Stimulated activated naive CD8-positive, alpha-beta T cell treated with anti-CD3 and anti-CD28 coated beads, Interleukin-15, Interleukin-2, amounts not matched to agents 100 U/mL and 50 U/mL, for 24 hours (primary cell): Measurements from ENCODE around the gene IL10RA.
"Not testable (repeated sequence)": the region's sequence is repeated elsewhere in the genome, so short reads cannot be mapped to it uniquely, and the experiment has no call there.

ENCODE experiments used
- ATAC-seq: fragments of 150-1000 bp; cut with Tn5 transposase; one replicate; pipeline ENCODE4 v1.10.0; 2021
- DNase-seq: peaks from one replicate; pipeline ENCODE4 v3.0.0; 2021

IL10RA gene

GRCh38 chr11:117985953-117986887, at the start of gene IL10RA:
IL10RA (plus strand) TSS chr11:117986394; CDS start chr11:117986468, 74 bp downstream.
- ATAC-seq (peak; percentile 85), DNase-seq (peak; percentile 90)

- ATAC-seq (no peak), DNase-seq (no peak)
These were observed 49.2 kb upstream of the IL10RA start for GRCh38 chr11:117936973-117937372.

- DNase-seq (no peak), ATAC-seq (no peak)
These were observed 45.5 kb upstream of the IL10RA start for GRCh38 chr11:117940736-117941135.

GRCh38 chr11:117941163-117941707, 45.0 kb upstream of the IL10RA start:
- ATAC-seq, result no peak

GRCh38 chr11:117941976-117942654, 44.1 kb upstream of the IL10RA start:
- ATAC-seq (no peak), DNase-seq (no peak)

More at GRCh38 chr11:117941163-117941707, 45.0 kb upstream of the IL10RA start:
- DNase-seq, result no peak

- DNase-seq (peak; percentile 26), ATAC-seq (no peak)
These were observed 41.6 kb upstream of the IL10RA start for GRCh38 chr11:117944554-117944953.

- ATAC-seq, result peak; percentile 10
These were observed 41.0 kb upstream of the IL10RA start for GRCh38 chr11:117945047-117945810.

GRCh38 chr11:117946156-117946841, 39.9 kb upstream of the IL10RA start:
- no peak for ATAC-seq

More at GRCh38 chr11:117945047-117945810, 41.0 kb upstream of the IL10RA start:
- no peak for DNase-seq

GRCh38 chr11:117946842-117947526, 39.2 kb upstream of the IL10RA start:
- DNase-seq, result peak; percentile 92
- peak; percentile 48 for ATAC-seq

More at GRCh38 chr11:117946156-117946841, 39.9 kb upstream of the IL10RA start:
- DNase-seq, result no peak

- DNase-seq, ATAC-seq: not testable (repeated sequence)
These were observed 38.4 kb upstream of the IL10RA start for GRCh38 chr11:117947751-117948150.

GRCh38 chr11:117948466-117948865, 37.7 kb upstream of the IL10RA start:
- not testable (repeated sequence) for DNase-seq, ATAC-seq

GRCh38 chr11:117949062-117949461, 37.1 kb upstream of the IL10RA start:
- ATAC-seq (no peak), DNase-seq (no peak)

- ATAC-seq (peak; percentile 12), DNase-seq (peak; percentile 53)
These were observed 35.9 kb upstream of the IL10RA start for GRCh38 chr11:117950301-117950700.

GRCh38 chr11:117950993-117951961, 34.9 kb upstream of the IL10RA start:
- DNase-seq, result no peak
- ATAC-seq, result peak; percentile 30

GRCh38 chr11:117953024-117953671, 33.0 kb upstream of the IL10RA start:
- peak; percentile 55 for DNase-seq
- ATAC-seq, result peak; percentile 87

- DNase-seq (no peak), ATAC-seq (no peak)
These were observed 27.2 kb upstream of the IL10RA start for GRCh38 chr11:117958949-117959348.

GRCh38 chr11:117959438-117960149, 26.6 kb upstream of the IL10RA start:
- no peak for ATAC-seq

GRCh38 chr11:117960406-117960805, 25.8 kb upstream of the IL10RA start:
- DNase-seq (no peak), ATAC-seq (no peak)

More at GRCh38 chr11:117959438-117960149, 26.6 kb upstream of the IL10RA start:
- no peak for DNase-seq
